ENCODE data around the gene NR6A1.

Gene NR6A1

DNA sequence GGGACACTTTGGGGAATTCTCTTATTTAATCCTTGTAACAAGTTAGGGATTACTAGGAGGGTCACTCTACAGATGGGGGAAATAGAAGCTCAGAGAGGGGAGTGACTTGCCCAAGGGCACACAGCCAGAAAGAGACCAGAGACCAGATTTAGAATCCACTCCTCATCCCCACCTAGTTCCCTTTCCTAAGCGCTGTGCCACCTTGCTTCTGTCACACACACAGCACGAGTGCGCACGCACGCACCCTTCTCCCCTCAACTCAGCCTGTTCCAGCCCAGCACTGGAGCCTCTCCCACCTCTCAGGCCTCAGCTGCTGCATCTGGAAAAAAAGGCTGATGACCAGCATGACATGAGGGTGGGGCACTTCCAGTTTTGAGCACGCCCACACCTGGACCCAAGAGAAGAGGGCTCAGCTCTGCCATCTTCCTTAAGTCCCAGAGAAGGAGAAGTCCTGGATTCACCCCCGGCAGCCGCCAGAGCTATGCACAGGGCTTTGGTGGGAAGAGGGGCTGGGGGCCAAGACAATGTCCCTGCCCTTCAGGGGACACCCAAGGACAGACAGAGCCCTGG is 282.4 kb downstream of the NR6A1 start:
- no peak for DNase-seq (ENCODE audit: low read depth)

DNA sequence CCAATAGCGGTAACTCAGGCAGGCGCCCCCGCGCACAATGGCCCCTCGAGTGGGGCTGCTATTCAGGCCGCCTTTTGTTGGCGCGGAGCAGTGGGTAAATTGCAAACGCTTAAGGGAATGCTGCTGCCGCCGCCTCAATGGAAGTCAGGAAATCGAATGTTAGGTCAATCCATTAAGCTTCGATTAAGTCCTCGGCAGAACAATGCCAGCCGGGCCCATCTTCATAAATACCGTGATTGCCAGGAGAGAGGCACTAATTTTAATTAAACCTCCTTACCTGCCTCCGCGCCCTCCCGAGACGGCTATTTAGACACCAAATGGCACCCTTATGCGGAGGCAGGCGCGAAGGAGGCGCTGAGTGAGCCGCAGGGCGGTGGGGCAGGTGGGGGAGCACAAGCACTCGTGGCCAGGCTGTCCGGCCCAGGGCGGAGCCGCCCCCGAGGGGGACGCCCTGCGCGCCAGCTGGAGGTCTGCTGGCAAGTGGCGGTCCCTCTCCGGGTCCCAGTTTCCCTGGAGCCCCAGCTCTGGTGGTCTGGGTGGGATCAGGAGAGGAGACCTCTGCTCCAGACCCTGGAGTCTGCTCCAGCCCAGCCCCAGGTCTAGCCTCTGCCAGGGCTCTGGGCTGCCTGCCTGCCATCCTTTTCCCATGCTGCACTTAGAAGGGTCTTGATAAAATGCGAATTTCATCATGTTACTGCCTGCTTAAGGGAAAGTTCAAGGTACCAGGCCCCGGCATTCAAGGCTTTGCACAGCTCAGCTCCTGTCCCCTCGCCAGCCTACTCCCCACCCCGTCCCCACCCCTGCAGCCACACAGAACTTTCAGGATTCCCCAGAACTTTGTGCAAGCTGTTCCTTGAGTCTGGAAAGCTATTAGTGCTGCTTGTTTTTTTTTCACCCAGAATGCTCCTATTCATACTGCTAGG is 283.6 kb downstream of the NR6A1 start:
- no peak for DNase-seq (ENCODE audit: low read depth)

DNA sequence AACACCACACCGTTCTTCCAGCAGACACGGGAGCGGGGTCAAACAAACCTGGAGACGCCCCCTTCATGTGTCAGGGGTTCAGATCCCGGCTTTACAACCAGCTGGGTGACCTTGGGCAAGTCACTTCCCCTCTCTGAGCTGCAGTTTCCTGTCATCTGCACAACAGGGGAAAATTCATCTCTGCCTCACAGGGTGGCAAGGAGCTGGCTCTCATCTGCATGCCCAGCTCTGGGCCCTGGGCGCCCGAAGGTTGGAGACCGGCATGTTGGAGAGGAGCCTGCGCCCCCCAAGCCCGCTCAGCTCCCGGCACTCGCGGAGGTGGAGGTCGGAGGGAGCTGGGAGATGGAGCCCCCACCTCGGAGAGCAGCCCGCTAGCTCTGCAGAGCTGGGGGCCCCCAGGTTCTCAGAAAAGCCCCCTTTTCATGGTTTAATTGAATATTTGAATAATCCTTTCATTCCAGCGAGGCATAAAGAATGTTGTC is 284.3 kb downstream of the NR6A1 start:
- no peak for DNase-seq (ENCODE audit: low read depth)

DNA sequence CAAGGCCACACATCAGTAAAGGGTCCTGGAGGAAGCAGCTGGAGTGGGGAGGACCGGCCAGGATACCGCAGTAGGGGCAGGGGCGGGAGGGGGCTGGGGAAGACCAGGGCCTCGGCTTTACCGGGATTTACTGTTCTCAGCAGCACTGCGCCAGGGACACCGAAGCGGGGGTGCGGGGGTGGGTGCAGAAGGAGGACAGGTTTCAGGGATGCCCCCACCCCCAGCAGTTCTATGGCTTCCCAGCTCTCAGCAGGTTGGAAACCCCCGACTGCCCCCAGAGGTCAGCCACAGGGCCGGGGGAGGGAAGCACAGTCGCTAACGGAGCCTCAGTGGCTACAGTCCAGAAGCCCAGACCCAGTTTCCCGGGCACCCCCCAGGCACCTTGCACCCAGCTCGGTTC is 285.2 kb downstream of the NR6A1 start:
- no peak for DNase-seq (ENCODE audit: low read depth)

DNA sequence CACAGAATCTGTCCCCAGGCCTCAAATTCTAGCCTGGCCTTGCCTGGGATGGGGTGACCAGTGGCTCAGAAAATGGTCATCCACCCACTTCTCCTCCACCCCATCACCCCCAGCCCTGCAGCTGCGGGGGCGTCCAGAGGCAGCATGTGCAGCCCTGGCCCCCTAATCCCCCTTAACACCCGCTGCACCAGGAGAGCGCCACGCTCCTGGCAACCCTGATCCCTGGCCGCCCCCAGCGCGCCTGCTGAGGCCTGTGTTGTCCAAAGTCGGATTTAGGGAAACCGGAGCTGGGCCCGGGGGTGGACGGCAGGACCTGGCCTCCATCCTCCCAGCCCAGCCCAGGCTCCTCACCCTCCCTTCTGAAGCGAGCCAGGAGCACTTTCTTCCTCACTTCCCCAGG is 285.9 kb downstream of the NR6A1 start:
- DNase-seq (ENCODE audit: low read depth) = no peak

DNA sequence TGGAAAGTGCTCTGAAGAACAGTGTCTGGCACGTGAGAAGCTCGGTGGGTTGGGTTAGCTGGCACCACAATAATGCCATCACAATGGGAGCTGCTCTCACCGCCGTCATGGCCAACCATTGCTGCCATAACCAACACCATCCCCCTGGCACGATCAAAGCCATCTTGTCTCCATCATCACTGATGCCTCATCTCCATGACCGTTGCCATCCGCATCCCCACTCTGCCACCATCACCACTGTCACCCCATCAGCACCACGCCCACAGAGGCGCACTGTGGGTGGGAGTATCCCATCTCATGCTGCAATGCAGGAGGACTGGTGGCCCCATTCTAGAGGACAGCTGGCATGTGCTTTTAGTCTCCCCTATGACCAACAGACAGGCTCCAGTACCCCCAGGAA is 287.6 kb downstream of the NR6A1 start:
- DNase-seq (ENCODE audit: low read depth) = no peak

DNA sequence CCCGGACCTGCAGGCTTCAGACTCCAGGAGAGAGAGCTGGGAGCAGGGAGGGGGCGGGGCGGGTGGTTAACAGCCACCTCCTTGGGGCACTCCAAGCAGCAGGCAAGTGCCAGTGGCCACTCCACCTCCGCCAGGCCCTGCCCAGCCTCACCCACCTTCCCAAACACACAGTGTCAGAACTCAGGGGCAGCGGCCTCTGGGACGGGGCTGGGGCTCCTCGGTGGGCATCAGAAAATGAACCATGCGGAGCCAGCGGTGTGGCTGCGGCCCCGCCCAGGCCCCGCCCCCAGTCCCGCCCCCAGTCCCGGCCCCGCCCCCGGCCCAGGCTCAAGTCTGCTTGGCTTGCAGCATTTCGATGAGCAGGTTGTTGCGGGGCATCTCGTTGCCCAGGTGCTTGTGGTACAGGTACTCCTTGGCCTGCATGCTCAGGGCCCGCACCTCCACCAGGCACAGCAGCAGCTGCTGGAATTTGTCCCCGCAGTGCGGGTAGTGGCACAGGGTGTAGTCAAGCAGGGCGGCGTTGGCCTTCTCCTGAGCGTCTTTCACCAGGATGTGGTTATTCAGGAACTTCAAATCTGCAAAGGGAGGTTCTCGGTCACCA is 288.6 kb downstream of the NR6A1 start:
- DNase-seq (ENCODE audit: low read depth) = no peak

DNA sequence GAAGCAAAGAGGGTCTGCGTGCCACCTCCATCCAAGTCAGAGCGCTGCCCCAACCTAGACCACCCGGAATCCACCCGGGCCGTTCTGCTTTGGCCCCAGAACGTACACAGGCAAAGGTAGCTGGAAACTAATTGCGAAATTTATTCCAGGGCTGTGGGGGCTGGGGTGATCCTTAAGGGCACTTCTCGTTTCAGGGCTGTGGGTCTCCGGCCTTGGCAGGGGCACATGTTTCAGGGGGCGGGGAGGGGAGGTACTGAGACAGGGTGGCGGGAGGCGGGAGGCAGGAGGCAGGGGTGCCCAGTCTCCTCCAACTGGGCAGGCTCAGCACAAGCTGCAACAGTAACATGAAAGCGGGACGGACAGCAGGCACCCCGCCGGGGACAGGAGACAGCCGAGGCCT is 290.0 kb downstream of the NR6A1 start:
- DNase-seq (ENCODE audit: low read depth) = no peak

DNA sequence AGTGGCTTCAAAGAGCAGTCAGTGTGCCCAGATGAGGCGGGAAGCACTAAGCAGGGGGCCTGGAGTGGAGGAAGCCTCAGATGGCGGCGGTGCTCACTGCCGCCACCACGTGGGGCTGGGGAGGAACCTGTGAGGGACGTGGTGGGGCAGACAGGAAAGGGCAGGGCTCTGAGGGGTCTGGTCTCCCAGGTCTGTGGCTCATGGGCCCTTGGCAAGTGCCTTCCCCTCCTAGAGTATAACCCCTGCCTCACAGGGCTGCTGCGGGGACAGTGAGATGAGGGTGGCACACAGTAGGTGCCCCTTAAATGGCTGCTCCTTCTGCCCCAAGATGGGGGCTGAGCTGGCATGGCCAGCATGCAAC is 290.5 kb downstream of the NR6A1 start:
- no peak for DNase-seq (ENCODE audit: low read depth)

DNA sequence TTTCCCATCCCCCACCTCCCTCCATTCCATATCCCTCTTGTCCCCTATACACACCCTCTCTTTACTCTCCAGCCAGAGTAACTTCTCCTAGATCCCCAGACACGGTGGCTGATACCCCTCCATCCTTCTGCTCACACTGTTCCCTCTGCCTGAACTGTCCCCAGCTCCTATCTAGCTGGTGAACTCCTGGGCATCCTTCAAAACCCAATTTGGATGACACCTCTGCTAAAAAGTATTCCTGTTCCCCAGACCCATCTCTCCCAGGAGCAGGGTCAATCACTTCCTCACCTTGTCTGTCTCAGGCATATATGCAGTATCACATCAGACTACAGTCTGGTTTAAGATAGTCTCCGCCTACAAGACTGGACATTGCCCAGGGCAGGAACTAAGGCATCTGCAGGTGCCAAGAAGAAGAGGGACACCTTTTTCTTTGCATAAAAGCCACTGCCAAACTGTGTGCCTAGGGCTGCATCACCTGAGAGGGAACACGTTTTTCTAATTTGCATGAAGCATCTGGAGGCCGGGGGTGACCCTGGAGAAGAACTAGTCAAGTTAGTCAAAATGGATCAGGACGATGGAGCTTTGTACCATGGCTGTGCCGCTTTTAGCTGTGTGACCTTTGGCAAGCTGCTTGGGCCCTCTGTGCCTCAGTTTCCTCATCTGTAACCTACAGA is 291.0 kb downstream of the NR6A1 start:
- DNase-seq (ENCODE audit: low read depth) = no peak

DNA sequence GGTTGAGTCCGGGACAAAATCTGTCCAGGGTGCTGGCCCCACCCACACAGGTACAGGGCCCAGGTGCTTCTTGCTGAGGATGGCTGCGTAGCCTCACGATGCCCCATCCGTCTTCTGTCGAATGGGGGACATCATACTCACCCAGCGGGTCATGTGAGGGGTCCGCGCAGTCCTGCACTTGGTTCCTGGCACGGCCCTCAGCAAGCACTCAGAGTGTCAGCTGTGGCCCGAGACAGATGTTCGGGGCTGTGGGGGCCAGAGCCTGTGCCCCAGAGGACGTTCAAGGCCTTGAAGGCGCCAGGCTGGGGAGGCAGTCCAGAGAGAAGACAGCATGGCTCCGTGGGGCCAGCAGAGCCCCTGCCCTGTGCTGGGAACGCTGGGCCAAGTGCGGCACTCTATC is 291.7 kb downstream of the NR6A1 start:
- DNase-seq (ENCODE audit: low read depth) = no peak

DNA sequence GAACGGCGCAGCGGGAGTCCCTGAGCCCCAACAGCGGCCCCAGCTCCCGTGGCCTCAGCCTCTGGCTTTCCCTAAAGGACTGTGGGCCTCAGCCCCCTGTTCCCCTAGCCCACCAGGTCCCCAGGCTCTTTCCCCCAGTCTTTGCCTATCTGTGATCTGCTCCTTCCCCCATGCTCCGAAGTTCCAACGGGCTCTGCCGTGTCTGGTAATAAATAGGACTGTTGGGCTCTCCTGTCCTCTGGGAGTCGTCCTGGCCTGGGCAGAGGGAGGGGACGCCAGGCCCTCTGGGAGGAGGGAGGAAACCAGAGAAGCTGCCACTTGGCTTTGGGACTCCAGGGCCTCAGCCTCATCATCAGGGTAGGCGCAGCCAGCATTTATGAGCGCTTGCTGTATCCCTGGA is 292.8 kb downstream of the NR6A1 start:
- DNase-seq (ENCODE audit: low read depth) = no peak

DNA sequence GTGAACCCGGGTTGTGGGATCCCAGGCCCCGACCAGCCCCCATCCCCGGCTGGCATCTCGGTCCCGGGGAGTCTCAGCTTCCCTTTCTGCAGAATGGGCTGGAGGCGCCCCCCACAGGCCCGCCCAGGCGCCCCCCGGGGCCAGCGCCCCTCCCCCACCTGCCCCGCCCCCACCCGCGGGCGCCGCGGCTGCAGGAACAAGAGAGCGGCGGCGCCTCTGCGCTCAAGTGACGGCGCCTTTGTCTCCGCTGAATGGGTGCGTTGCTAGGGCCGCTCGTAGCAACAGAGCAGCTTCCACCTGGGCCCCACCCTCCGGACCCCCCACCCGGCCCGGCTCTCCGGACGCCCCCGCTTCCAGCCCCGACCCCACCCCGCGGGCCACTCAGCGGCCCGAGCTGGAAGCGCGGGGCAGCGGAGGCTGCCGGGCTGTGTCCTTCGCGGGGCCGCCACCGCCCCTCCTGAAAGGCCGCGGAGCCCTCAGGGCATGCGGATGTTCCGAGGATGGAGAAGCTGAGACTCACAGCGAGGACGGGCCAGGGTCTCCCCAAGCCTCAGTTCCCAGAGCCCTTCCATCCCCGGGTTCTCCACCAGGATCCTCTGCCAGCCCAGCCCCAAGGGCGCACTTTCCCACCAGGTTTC is 293.3 kb downstream of the NR6A1 start:
- DNase-seq (ENCODE audit: low read depth) = no peak

DNA sequence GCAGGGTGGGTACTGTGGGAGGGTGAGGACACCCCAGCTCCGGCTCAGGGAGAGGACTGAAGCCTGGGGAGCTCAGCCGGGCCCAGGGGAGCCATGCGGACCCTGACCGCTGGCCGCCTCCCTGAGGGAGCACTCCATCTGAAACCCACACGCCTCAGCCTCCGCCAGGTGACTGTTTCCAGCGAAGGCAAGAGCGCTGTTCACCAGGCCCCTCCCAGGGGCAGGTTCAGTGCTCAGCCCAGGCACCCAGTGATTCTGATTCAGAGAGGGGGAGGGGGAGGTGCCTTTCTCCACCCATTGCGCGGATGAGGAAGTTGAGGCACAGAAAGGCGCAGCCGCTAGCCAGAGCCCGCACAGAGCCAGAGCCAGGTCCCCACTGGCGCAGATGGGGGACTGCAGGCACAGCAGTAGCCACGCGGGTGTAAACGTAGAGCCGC is 293.9 kb downstream of the NR6A1 start:
- no peak for DNase-seq (ENCODE audit: low read depth)

DNA sequence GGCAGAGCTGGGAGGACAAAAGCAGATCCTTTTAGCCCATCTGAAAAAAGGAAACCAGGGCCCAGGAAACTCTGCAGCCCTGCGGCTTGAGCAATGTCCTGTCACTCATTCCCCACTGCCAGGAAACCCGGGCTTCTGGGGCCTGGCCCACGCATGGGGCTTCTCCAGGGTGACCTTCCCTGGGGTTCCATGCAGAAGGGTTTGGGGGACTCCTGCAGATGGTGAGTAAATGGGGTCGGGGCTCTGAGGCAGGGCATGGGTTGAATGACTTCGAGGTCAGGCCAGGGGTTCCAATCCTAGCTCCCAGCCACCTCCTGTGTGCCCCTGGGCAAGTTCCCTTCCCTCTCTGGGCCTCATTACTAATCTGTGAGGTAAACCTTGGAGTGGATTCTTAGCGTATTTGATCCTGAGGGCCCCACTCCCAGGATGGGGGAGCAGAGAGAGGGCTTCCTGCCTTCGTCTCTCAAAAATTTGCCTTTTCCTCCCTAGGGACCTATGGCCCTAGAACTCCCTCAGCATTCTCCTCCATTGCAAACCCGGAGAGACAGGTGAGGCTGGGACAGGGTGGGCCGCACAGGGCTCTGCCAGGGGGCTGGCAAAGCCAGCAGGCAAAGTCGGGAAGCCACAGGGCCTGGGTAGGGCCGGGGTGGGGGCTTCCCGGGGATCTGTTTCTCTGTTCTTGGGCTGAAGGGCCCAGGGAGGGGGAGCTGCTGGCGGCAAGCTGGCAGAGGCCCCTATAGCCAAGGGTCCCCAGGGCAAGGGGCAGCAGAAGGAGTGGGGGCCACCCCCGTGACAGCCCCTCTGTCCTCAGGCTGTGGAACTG is 295.0 kb downstream of the NR6A1 start:
- no peak for DNase-seq (ENCODE audit: low read depth)

DNA sequence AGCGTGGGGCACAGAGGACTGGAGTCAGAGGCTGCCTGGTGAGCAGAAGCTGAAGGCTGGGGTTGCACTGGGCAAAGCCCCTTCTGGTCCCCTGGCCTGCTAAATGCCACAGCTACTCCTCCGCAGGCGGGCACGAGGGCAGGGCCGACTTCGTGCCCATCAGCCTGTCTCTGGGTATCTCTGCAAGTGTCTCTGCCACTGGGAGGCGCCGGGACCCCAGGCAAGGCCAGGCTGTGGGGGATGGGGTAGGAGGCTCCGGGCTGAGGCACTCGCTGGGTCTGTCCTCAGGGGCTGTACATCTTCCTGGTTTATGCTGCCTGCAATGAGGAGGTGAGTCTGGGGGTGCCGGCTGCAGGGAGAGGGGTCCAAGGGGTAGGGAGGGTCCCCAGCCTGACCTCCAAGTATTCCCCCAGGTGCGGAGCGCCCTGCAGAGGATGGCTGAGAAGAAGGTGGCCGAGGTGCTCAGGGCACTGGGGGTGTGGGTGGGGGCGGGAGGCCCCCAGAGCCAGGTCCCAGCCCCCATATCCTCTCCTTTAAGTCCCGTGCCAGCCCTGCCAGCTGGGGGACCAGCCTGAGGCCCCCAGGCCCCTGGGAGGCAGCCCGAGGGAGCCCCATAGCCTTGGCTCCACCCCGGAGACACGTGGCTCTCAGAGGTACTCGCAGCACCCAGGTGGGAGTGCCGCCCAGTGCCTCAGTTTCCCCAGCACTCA is 295.8 kb downstream of the NR6A1 start:
- no peak for DNase-seq (ENCODE audit: low read depth)

DNA sequence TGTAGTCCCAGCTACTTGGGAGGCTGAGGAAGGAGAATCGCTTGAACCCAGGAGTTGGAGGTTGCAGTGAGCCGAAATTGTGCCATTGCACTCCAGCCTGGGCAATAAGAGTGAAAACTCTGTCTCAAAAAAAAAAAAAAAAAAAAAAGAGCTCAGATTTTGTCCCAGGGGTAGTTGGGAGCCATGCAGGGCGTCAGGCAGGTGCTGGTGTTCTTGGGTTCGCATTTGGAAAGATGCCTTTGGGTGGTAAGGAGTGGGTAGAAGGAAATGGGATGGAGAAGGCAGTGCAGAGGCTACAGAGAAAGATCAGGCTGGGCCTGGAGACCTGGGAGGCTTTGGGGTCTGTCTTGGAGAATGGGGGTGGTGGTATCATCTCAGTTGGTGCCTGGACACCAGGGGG is 297.0 kb downstream of the NR6A1 start:
- no peak for DNase-seq (ENCODE audit: low read depth)

DNA sequence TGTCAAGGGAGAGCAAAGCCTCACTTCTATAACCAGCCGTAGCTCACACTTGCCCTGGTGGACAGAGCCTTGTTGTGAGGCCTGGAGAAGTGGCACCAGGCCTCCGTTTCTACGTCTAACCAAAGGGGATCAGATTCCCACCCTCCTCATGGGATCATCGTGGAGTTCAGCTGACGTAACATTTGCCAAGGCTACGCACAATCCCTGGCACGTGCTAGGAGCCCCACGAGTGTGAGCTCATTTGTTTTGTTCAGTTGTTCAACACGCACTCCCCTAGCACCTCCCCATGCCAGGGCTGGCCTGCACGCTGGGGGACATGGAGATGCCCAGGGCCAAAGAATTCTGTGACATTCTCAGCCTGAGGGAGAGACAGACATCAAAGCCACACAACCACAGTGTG is 297.8 kb downstream of the NR6A1 start:
- no peak for DNase-seq (ENCODE audit: low read depth)

DNA sequence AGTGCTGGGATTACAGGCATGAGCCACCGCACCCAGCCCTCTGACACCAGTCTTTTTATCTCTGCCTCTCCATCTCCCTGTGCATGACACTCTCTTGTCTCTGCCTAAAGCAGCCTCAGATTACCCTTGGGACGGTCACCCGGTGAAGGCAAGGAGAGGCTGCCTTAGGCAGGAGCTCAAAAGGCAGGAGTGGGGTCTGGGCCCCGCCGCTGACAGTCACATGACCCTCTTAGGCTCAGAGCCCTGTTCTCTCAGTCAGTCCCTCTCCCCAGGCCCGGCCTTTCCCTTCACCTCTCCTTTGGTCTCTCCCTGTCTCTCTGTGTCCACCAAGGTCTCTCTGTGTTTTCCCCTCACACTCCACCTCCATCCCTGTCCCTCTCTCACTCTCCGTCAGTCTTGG is 298.3 kb downstream of the NR6A1 start:
- DNase-seq (ENCODE audit: low read depth) = no peak

DNA sequence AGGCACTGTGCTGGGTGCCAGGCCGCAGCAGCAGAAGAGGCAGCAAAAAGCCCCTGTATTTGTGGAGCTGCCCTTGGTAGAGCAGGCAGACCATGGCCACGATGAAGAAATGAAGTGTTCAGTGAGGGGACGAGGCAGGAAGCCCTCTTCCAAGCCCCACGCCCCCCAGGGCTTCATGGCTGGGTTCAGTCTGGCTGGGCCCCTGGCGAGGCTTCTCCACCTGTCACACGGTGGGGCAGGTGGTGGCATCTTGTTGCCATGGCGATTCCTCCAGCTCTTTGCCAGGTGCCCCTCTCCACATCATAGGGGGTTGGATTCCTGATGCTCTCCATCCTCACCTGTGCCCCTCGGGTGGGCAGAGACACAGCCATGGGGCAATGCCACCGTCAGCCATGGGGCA is 299.4 kb downstream of the NR6A1 start:
- no peak for DNase-seq (ENCODE audit: low read depth)

DNA sequence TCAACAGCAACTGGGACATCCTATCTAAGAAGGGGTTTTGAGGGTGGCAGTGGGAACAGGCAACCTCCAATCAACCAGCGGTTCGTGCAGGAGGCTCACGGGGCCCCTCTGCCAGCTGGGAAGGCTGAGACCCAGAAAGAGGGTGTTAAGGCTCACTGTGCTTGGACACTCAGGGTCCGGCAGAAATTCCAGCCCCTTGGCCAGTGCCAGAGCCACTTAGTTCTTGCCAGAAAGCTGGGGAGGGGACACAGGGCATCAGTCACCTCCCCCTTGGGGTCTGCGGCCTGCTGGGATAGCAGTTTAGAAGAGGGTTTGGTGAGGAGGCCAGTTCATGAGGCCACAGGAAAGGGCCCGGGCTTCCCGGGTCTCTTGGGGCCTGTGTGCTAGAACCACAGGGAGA is 300.4 kb downstream of the NR6A1 start:
- DNase-seq (ENCODE audit: low read depth) = no peak
